Measurements from ENCODE around the gene GPER1.
"Not testable (repeated sequence)": the region's sequence is repeated elsewhere in the genome, so short reads cannot be mapped to it uniquely, and the experiment has no call there.

GPER1 gene

DNA sequence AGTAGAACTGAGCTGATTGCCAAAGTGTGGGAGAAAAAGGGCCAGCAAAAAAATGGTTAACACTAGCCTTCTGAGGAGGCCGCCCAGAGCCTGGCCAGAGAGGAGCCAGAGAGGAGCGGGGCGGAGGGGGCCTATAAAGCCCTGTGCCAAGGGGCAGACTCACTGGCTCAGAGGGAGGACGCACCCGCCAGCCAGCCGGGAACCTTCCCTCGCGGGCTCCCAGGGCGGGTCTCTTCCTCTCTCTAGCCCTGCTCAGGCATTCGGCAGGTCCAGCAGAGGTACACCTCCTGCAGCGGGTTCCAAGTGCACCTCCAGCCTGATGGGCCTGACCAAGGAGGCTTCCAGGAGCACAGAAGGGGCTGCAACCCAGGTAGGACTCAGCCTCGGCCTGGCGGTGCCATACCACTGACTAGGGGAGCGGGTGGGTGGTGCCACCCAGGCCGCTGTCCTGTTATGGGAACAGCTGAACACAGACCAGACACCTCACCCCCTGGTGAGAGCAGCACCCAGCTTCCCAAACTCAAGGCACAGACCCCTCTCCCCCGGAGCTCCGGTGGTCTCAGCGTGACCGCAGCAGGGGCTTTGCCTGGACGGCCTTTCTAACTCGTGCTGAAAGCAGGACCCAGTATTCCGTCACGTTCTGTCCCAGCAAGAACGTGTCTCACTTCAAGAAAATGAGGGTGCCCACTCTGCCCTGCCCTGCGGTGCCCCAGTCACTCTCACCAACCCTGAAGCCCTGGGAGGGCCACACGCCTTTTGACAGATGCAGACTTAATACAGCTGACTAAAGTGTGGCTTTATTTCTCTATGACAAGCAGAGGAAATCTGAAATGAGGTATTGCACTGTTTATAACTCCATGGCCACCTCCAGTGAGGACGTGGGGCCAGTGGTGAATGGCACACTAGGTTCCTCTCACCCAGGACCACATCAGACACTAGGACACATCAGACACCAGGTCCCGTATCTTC is at the start of gene GPER1:
TSS of gene GPER1 (plus strand) at position 162 of the 969 bp plus-strand sequence. CDS start 3,616 bp downstream, outside the sequence.
- peak; percentile 83 for DNase-seq

DNA sequence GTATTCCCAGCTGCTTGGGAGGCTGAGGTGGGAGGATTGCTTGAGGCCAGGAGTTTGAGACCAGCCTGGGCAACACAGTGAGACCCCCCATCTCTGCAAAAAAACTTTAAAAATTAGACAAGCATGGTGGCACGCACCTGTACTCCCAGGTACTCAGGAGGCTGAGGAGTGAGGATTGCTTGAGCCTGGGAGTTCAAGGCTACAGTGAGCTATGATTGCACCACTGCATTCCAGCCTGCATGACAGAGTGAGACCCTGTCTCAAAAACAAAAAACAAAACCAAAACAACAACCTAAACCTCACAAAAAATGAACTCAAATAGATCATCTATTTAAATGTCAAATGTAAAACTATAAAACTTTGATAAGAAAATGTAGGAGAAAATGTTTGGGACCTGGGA is 47.7 kb upstream of the GPER1 start:
- not testable (repeated sequence) for DNase-seq

DNA sequence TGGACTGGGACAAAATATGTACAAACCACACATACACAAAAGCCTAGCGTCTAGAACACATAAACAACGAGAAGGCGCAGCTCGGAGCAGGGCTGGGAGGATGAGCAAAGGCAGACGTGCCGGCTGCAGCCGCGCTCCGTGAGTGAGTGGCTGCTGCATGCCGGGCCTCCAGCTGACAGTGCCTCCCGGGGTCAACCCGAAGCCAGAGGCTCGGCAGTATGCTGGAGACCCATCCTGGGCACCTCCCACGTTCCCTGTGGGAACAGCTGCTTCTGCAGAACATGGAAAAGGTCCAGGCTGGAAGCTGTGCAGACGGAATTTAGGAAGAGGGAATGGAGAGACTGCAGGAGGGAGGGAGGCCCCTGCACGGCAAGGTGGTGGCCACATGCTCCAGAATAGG is 47.1 kb upstream of the GPER1 start:
- peak; percentile 80 for DNase-seq

DNA sequence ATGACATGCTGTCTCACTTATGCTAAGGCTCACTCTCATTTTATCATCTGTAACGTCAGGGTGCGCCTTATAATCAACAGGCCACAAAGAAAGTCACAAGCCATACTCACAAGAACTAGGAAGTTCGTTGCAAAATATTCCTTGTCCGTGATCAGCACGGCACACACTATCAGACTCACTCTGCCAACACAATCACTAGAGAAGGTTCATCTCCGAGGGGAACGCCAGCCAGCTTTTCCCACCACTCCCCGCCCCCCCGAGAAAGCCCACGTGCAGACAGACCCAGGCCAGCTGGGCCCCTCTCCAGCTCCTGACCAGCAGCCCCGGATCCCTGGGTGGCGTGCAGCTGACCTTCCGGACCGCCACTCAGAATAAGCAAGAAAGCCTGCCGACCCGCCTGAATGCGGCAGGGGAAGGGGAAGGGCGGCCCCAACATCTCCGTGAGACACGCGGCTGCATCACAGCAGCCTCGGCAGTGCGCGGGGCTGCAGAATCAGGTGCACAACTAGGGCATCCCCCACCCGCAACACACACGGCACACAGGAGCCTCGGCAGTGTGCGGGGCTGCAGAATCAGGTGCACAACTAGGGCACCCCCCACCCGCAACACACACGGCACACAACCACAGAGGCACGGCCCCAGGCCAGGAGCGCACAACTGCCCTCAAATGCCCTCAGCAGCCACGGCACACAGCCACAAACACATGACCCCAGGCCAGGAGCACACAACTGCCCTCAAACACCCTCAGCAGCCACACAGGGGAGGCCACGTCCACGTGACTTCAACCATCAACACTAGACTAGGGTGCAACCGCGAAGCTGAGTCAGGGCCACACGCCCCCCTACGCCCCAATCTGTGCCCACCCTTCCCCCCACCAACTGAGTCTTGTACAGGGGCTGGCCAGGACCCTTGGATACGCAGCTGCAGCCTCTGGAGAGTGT is 46.1 kb upstream of the GPER1 start:
- DNase-seq: no peak

DNA sequence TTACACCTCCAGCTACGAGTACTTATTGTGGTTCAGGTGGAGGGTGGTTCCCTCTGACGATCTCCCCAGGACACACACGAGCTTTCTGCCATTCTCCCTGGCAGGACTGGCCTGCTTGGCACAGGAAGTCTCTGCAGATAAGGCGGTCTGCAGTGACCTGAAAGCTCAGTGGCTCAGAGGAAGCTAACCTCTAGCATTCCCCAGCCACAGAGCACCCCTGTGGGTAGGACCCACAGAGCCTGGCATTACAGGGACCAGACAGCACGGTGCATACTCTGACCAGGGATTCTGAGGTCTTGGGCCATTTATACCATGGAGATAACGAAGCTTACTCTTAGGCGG is 45.5 kb upstream of the GPER1 start:
- DNase-seq: no peak

DNA sequence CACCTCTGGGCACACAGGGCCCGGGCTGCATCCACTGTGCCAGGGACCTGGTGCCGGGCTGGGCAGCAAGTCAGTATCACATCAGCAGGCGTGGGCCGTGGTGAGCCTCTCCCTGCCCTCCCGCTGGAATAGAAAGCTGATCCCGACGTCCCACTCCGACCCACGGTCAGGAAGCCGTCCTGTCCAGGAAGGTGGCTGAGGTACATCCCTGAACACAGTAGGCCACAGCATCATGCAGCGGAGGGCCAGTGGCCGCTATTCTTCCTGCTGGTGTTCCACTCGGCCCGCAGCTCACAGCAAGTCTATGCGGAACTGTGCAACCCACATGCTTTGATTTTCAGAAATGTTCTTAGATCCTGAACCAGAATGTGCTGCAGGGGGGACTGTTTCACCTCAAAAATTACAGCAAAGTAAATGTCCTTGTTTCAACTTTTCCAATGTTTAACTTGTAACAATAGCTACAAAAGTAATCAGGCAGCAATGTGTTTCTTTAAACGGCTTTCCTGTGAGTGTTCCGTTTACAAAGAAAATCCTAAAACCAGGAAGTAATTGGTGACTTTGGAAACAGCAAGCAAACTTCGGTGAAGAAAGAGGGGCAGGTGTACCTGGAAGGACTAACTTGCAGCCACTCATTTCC is 44.2 kb upstream of the GPER1 start:
- no peak for DNase-seq

DNA sequence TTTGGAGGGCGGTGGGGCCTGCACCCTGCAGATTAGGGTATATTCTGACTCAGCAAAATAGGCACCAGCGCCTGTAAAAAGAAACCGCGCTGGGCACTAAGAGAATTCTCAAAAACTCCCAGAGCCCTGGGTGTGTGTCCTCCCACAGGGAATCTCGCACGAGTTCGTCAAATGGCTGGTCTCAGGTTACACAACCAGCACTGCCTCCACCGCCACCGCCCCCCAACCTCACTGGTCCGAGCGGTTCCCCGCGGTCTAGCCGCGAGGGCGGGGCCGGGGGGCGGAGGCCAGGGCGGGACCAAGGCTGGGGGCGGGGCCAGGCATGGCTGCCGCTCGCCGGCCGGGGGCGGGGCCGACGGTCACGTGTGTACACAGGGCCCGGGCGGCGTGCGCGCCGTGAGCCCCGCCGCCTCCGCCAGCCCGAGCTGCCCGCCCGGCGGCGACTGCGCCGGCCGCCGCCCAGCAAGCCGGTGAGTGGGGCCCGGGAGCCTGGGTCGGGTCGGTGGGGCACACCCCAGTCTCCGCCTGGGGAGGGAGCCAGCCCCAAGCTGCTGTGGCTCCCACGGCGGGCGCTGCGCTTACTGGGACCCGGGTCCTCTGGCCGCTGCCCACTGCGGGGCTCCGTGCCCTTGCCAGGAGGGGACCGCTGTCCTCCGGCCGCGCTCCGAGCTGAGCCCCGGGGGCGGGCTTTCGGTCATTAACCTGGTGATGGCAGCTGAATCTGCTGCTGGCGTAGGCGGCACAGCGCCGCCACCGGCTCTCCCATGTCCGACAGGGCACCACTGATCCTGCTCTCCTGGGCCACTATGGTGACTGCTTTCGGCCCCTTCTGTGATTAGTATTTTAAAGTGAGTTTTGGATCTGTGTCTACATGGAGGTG is 43.5 kb upstream of the GPER1 start, which contains the start of gene GPR146:
TSS of gene GPR146 (plus strand) at position 358 of the 880 bp plus-strand sequence. CDS start 12,970 bp downstream, outside the sequence.
- peak; percentile 97 for DNase-seq

DNA sequence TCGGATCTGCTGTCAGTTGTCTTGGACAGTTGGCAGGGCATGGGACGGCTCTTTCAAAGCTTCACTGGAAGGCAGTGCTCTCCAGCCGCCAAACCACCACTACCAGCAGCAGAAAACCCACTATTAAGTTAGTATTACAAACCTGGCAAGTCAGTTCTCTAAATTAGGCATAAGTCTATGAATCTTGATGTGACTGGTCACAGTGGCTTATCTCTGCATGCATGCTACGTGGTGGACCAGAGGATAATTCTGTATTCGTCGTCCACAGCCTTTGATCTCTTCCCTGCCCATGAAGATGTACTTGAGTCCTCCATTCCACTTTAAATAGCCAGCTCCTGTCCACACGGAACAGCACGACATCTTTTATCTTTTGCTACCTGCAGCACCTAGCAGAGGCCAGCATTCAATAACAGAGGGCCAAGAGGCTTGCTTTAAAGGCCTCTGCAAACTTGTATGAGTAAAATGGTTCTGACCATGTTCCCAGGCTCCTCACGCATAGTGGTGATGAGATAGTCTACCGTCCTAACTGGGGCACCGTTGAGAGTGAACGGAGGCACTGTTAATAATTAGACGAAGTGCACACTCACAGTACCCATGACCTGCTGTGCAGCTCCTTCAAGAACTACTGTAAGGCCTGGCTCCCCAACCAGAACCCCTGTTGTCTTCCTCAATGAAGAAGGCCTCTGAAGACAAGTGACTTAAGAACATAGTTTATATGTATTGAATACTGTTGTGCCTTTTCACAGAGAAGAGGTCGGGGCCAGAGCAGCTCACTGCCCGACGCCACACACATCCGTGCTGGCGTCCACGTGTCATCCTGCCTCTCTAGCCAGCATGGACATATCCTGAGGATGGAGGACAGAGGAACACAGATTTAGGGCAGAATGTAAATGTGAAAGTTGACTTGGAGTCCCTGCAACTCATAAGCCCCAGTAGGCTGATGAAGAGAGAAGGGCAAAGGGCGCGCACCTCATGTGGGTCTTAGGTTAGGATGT is 42.5 kb upstream of the GPER1 start:
- DNase-seq: no peak

DNA sequence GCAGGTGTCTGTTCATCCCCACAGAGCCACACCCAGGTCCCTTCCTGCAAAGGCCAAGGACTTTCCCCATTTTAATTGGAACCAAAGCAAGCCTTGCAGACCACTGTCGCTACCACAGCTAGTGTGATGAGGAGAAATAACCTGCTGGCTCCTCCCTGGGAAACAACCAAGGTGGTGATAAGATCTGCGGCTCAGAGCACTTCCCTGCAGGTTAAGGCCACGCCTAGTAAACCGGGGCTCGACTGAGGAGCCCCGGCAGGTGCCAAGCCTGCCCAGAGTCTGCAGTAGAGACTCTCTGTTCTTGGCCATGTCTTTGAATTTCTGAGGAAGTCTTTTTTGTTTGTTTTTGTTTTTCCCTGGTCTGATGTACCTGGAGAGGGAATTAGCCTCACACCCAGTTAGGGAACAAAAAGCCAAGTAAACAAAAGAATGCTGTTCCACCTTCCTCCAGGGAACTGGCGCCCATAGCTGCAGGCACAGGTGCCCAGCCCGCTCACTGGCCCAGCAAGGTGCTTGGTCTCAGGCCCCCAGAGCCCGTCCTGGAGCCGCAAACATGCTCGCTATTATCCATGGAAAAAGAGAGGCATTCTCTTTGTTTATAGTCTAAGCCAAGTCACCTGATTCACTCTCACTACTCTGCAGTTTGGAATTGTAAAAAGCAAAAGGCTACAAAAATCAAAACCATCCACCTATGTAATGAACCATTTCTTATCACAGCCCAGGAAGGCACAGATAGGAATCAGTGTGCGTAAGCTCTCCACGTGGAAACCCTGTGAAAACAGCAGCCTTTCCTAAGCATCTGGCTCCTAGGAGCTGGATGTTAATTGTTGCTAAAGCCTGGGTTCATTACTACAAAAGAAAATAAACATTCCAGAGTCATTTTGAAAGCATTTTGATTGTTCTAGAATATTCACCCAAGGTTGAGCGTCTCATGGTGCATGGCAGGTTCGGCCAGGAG is 40.9 kb upstream of the GPER1 start:
- DNase-seq: no peak

DNA sequence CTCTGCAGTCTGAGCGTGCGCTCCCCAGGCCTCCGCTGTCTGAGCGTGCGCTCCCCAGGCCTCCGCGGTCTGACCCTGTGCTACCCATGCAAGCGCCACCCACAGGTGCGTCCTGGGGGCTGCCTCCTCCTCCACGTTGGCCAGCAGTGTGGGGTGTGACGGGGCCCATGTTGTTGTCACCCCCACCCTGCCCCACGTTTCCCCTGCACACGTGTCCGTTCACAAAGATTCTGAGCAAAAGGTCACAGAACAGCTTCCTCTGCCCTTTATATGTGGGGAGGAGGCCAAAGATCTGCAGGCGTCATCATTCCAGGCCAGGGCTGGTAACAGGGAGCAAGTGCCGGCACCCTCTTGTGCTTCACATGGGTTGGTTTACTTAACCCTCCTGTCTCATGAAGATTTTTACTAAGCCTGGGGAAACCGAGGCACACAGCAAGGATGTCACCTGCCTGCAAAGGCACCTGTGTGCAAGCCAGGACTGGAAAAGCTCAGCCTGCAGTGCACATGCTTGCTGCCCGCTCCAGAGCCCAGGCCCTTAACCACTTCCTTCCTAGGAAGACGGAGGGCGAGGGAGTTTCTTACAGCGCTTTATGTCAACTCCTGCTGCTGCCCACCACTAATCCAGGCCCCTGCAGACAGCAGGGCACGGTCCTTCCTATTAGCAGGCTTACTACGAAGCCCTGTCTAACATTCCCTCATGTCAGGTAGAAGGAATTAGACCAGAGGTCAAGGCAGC is 38.7 kb upstream of the GPER1 start:
- DNase-seq: no peak

DNA sequence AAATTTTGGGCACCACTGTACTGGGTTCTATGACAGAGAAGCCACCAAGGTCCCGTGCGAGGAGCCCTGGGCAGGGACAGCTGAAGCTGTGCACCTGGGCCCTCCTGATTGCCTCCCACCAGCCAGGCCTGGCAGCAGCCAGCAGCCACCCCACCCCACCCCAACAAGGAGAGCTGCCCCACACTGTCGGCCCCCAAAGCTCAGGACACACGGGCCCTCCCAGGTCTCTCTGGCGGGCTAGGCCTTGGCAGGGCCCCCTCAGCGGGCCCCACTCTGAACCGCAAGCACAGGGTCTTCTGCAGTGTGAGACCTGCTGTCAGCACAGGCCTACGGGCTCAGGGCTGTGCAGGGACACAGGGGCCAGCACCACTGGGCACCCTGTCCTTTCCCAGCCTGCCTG is 38.1 kb upstream of the GPER1 start:
- DNase-seq: no peak

DNA sequence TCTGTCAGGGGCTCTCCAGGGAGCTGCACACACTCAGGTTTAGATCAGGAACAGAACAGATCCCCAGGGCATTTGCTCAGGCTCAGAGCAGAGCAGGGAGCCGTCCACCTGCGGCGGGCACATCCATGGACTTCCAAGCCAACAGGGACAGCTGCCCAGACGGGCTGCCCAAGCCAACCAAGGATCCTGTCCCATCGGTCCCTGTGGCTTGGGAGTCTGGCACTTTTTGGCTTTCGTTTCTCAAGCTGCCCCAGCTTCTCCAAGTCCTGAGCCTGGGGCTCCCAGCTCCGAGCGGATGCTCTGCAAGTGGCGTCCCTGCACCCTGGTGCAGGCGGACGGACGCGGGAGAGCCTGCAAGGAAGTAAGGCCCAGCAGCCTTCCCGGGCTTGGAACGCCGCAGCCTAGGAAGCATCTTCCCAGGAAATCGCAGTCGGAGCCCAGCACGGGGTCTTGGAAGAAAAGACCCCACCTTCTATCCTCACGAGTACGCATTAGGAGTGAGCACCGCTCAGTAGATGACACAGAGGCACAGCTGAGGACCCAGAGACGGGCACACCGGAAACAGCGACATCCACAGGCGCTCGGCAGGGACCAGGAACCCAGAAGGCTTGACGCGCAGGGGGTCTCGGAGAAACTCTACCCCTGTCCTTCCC is 37.5 kb upstream of the GPER1 start:
- DNase-seq: no peak

DNA sequence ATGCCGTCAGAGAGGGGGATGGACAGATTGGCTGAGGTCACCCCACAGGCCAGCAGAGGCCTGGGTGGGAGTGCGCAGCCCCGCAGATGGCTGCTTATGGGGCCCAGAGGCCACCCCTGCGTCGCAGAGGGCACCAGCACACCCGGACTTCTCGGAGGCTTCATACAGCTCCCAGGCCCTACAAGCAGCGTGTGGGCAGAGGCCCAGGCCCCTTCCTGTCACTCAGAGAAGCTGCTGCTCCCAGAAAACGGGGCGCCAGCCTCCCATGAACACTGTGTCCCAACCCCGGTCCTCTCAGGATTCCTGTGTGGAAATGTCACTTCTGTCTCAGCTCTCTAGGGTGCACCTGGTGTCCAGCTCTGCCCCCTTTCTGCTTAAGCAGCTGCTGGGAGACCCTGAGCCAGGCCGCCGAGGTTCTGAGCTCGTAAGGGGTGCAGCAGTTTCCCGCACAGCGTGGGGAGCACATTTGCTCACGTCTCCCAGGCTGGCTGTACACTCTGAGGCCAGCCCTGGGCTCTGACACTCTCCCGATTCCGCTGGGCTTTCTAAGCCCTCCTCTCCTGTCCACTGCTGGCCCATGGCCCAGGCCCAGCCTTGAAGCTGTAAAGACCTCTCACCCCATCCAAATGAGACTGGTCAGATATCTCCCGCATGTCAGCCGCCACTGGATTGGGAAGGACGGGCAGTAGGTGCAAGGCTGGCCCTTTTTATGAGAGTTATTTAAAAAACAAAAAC is 36.8 kb upstream of the GPER1 start:
- DNase-seq: no peak

DNA sequence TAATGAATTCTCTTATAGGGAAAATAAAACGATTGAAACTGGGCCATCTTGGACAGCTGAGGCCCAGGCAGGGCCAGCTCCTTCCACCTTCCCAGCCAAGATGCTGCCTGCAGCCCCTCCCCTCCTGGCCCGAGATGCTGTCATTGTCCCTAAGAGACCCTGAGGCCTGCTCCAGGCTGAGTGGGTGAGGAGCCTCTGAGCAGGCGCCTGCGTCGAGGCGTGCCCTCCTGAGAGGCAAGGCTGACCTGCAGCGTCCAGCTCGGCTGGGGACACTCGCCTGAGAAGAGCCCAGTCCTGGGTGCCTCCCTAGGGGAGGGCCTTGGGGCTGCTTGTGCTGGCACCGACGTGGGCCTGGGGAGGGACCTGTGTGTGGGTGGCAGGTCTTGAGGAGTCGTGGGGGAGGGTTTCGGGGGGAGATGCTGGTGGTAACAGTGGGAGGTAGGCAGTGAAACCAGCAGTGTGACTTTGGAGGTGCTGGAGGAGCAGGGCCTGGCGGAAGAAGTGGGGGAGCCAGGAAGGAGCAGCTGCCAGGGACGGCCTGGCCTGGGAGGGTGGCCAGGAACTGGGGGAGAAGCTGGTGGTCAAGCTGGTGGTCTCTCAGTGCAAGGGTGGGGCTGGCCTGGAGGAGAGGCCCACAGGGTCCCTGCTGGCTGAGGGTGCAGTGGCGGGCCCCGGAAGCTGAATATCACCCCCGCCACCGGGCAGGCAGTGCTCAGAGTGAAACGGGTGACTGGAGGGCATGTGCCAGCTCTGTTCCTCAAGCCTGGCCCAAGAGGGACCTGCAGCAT is 35.7 kb upstream of the GPER1 start:
- DNase-seq: peak; percentile 58

DNA sequence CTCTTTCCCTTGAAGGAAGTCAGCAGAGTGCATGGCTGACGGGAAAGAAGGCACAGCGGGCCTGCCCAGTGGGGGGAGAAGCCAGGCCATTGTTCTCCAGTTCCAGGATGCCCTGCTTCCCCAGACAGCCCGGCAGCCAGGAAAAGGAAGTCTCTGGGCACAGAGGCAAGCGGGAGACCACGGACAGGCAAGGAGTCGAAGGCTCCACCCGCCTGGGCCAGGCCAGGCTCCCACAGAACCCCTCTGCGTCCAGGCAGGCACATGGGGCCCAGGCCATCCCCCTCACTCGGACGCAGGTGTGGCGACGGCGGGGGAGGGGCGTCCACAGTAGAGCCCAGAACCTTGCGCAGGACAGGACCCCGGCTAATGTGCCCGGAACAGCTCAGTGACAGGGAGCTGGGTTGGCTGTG is 34.9 kb upstream of the GPER1 start:
- DNase-seq: peak; percentile 54

DNA sequence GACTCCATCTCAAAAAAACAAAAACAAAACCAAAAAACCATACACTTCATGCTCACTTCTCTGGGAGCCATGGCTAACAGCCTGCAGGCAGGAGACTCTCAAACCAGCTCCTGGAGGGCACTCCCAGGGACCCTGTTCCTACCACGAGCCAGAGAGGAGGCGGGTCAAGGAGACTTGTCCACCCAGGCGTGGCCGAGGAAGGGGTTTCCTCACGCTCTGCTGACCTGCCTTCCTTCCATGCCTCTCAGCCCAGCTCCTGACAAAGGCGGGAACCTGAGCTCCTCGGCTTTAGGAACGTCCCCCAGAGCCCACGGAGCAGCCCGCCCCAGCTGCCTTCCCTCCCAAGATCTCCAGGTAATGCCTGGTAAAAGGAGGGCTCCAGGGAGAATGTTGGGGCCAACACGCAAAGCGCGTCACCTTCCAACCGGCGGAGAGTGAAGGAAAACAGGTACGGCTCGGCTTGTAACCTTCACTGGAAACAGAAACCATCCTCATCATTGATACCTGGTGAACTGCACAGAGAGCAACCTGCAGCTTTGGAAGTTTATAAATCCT is 34.0 kb upstream of the GPER1 start:
- DNase-seq: no peak

Measured in femur (tissue), 1 donor.